ENCODE measurements around the gene GLI1.

GLI1 gene

GRCh38 chr12:57464569-57464968 lies 5.0 kb downstream of the GLI1 start:
- Histone ChIP-seq H3K9me2 (replicated peaks; ENCODE audit: insufficient read depth, low read length) (no peaks in the 10 kb centered on the region), H3F3A (ENCODE audit: insufficient read depth) (peaks cover 9% of the 10 kb centered on the region), H3K4me3 (ENCODE audit: insufficient read depth, low read length, poor library complexity, severe bottlenecking) (no peak overlapping the region), H3K79me2 (ENCODE audit: insufficient read depth, low read length) (no peaks in the 10 kb centered on the region; the same call in 1 of the 2 replicates), H4K20me1 (ENCODE audit: low read depth, low read length) (no peaks in the 10 kb centered on the region), H3K9me3 (ENCODE audit: insufficient read depth, low read length) (no peaks in the 10 kb centered on the region), H3K9ac (ENCODE audit: low read length) (no peak overlapping the region), H3K27me3 (ENCODE audit: low read length) (no peaks in the 10 kb centered on the region), H3K4me2 (ENCODE audit: low read depth, low read length, poor library complexity, severe bottlenecking) (no peak overlapping the region), H3K36me3 (ENCODE audit: low read length) (no peaks in the 10 kb centered on the region), H2AFZ (ENCODE audit: low read depth, low read length, severe bottlenecking) (no peak overlapping the region), H3K27ac (ENCODE audit: low read depth, low read length) (no peak overlapping the region)
- TF ChIP-seq, protein P1, sequence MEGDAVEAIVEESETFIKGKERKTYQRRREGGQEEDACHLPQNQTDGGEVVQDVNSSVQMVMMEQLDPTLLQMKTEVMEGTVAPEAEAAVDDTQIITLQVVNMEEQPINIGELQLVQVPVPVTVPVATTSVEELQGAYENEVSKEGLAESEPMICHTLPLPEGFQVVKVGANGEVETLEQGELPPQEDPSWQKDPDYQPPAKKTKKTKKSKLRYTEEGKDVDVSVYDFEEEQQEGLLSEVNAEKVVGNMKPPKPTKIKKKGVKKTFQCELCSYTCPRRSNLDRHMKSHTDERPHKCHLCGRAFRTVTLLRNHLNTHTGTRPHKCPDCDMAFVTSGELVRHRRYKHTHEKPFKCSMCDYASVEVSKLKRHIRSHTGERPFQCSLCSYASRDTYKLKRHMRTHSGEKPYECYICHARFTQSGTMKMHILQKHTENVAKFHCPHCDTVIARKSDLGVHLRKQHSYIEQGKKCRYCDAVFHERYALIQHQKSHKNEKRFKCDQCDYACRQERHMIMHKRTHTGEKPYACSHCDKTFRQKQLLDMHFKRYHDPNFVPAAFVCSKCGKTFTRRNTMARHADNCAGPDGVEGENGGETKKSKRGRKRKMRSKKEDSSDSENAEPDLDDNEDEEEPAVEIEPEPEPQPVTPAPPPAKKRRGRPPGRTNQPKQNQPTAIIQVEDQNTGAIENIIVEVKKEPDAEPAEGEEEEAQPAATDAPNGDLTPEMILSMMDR (IDR thresholded peaks at IDR 0.05; ENCODE audit: insufficient read depth, low read length, poor library complexity, severe bottlenecking) = no peak
- TF ChIP-seq EZH2phosphoT487 (conservative IDR thresholded peaks at IDR 0.05; ENCODE audit: low read length) = no peak

- Histone ChIP-seq H2AFZ (ENCODE audit: low read depth, low read length, severe bottlenecking) (no peak overlapping the region), H3K4me2 (ENCODE audit: low read depth, low read length, poor library complexity, severe bottlenecking) (no peak overlapping the region), H3K27me3 (ENCODE audit: low read length) (no peaks in the 10 kb centered on the region), H3K9me3 (ENCODE audit: insufficient read depth, low read length) (no peaks in the 10 kb centered on the region), H3K9me2 (replicated peaks; ENCODE audit: insufficient read depth, low read length) (no peaks in the 10 kb centered on the region), H3F3A (ENCODE audit: insufficient read depth) (peaks cover 8% of the 10 kb centered on the region), H3K36me3 (ENCODE audit: low read length) (no peaks in the 10 kb centered on the region), H3K4me3 (ENCODE audit: insufficient read depth, low read length, poor library complexity, severe bottlenecking) (no peak overlapping the region), H3K27ac (ENCODE audit: low read depth, low read length) (no peak overlapping the region), H3K79me2 (ENCODE audit: insufficient read depth, low read length) (no peaks in the 10 kb centered on the region; the same call in 1 of the 2 replicates), H3K9ac (ENCODE audit: low read length) (no peak overlapping the region), H4K20me1 (ENCODE audit: low read depth, low read length) (no peaks in the 10 kb centered on the region)
- TF ChIP-seq, protein P1 (IDR thresholded peaks at IDR 0.05; ENCODE audit: insufficient read depth, low read length, poor library complexity, severe bottlenecking) = no peak
- no peak for TF ChIP-seq EZH2phosphoT487 (conservative IDR thresholded peaks at IDR 0.05; ENCODE audit: low read length)
These were observed 5.6 kb downstream of the GLI1 start for GRCh38 chr12:57465030-57465746.

DNA sequence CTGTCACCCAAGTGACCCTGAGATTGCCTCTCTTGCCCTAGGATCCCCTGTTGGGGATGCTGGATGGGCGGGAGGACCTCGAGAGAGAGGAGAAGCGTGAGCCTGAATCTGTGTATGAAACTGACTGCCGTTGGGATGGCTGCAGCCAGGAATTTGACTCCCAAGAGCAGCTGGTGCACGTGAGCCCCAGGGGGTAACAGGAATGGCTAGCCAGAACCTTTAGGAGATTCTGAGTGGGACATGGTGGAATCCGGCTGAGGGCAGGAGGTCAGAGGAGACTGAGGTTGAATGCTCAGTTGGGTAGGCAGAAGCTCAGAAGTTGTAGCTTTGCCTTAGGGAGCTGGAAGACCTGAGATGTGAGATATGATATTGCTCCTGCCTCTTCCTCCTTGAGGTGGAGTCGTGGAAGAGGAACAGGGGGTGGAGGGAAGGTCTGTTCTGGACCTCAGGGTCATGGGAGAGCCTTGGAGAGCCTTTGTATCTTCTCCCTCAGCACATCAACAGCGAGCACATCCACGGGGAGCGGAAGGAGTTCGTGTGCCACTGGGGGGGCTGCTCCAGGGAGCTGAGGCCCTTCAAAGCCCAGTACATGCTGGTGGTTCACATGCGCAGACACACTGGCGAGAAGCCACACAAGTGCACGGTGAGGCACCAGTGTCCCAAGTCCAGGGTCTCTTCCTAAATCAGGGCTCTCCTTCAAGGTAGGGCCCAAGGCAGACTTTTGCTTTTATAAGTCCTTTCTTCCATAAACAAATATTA lies 6.3 kb downstream of the GLI1 start:
- TF ChIP-seq, protein P1 (IDR thresholded peaks at IDR 0.05; ENCODE audit: insufficient read depth, low read length, poor library complexity, severe bottlenecking) = no peak
- TF ChIP-seq EZH2phosphoT487 (conservative IDR thresholded peaks at IDR 0.05; ENCODE audit: low read length) = no peak

More for the DNA sequence above, 6.3 kb downstream of the GLI1 start:
- Histone ChIP-seq H3K27ac (ENCODE audit: low read depth, low read length) (no peak overlapping the region), H3K4me3 (ENCODE audit: insufficient read depth, low read length, poor library complexity, severe bottlenecking) (no peak overlapping the region), H3K79me2 (ENCODE audit: insufficient read depth, low read length) (no peaks in the 10 kb centered on the region; the same call in 1 of the 2 replicates), H3K9me2 (replicated peaks; ENCODE audit: insufficient read depth, low read length) (no peaks in the 10 kb centered on the region), H3K36me3 (ENCODE audit: low read length) (no peaks in the 10 kb centered on the region), H3K4me2 (ENCODE audit: low read depth, low read length, poor library complexity, severe bottlenecking) (no peak overlapping the region), H3F3A (ENCODE audit: insufficient read depth) (peaks cover 2% of the 10 kb centered on the region; the same call in 1 of the 2 replicates), H4K20me1 (ENCODE audit: low read depth, low read length) (no peaks in the 10 kb centered on the region), H3K9ac (ENCODE audit: low read length) (no peak overlapping the region), H3K9me3 (ENCODE audit: insufficient read depth, low read length) (no peaks in the 10 kb centered on the region), H2AFZ (ENCODE audit: low read depth, low read length, severe bottlenecking) (no peak overlapping the region), H3K27me3 (ENCODE audit: low read length) (no peaks in the 10 kb centered on the region)
